Colonic mucosa (tissue), 4 donors: ENCODE data around the gene CHD2. TPM values are rescaled to one million over a fixed set of nuclear protein-coding genes. Genes with fewer than 3 reads are reported as not detected.

Source experiments
- DNase-seq: peaks from one replicate; pipeline ENCODE4 v3.0.0-alpha.2; 2020
- H3K27ac ChIP-seq: fragments of 200-600 bp; one replicate; pipeline ENCODE4 v1.8.0; 2021
- H3K27me3 ChIP-seq: fragments of 200-600 bp; one replicate; pipeline ENCODE4 v1.8.0; 2021
- H3K36me3 ChIP-seq: fragments of 200-600 bp; one replicate; pipeline ENCODE4 v1.8.0; 2021
- H3K4me1 ChIP-seq: fragments of 200-600 bp; one replicate; pipeline ENCODE4 v1.8.0; 2021; ENCODE audit warnings: mild to moderate bottlenecking
- H3K4me3 ChIP-seq: fragments of 200-600 bp; one replicate; pipeline ENCODE4 v1.8.0; 2021
- H3K9ac ChIP-seq, 2 donors: one replicate each; pipeline ENCODE4 v1.7.0; 2013; ENCODE audit warnings: control low read depth in 2 of 2, low read depth in 2 of 2, low read length in 2 of 2
- H3K9me3 ChIP-seq: fragments of 200-600 bp; one replicate; pipeline ENCODE4 v1.8.0; 2021
- intact Hi-C: fragments of 100-400 bp; cut with DNase I; formaldehyde crosslinking; loops from one replicate; pipeline ENCODE4 v1.14.1; 2022
- total RNA-seq, 2 donors: library from RNA; stranded (reverse); fragmentation: NEBNext Ultra II Directional in 1 of 2; extraction: Animal tissue kit (Norgen Biotek cat#: 25700) in 1 of 2; gene quantifications; one replicate each; pipeline ENCODE4 v1.2.1, GENCODE V29; 2021
- TF ChIP-seq, protein P1 (sequence below): fragments of 200-600 bp; IDR thresholded peaks from one replicate; pipeline ENCODE4 v1.8.0; 2022; ENCODE audit warnings: antibody characterized with exemption, mild to moderate bottlenecking
- donor health status: healthy.
- donor health status: DM: no; HTN: no; CAD: no.
- donor health status: DM: no; HTN: no; CAD: no.

CHD2 gene
- total RNA-seq, 2 donors from 2014 or later, result 87.5 to 121 TPM

GRCh38 chr15:92899601-92899947 is 550 bp upstream of the CHD2 start:
- intact Hi-C loops, result no loop called here
- Histone ChIP-seq H3K4me1 (no peaks in the 10 kb centered on the region), H3K36me3 (no peaks in the 10 kb centered on the region), H3K4me3 (peak overlapping the region; percentile 41), H3K27me3 (no peaks in the 10 kb centered on the region), H3K9ac (peak overlapping the region in 1 of 2 donors; percentile 96), H3K27ac (peak overlapping the region; percentile 98), H3K9me3 (no peaks in the 10 kb centered on the region)
- DNase-seq, result no peak
- TF ChIP-seq, protein P1, sequence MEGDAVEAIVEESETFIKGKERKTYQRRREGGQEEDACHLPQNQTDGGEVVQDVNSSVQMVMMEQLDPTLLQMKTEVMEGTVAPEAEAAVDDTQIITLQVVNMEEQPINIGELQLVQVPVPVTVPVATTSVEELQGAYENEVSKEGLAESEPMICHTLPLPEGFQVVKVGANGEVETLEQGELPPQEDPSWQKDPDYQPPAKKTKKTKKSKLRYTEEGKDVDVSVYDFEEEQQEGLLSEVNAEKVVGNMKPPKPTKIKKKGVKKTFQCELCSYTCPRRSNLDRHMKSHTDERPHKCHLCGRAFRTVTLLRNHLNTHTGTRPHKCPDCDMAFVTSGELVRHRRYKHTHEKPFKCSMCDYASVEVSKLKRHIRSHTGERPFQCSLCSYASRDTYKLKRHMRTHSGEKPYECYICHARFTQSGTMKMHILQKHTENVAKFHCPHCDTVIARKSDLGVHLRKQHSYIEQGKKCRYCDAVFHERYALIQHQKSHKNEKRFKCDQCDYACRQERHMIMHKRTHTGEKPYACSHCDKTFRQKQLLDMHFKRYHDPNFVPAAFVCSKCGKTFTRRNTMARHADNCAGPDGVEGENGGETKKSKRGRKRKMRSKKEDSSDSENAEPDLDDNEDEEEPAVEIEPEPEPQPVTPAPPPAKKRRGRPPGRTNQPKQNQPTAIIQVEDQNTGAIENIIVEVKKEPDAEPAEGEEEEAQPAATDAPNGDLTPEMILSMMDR, result no peak

- Histone ChIP-seq H3K4me3 (peak overlapping the region; percentile 41), H3K27me3 (no peaks in the 10 kb centered on the region), H3K9ac (peak overlapping the region; percentile 83 to 96), H3K4me1 (no peaks in the 10 kb centered on the region), H3K36me3 (no peaks in the 10 kb centered on the region), H3K27ac (peak overlapping the region; percentile 98), H3K9me3 (no peaks in the 10 kb centered on the region)
- no peak for DNase-seq
- intact Hi-C loops, result loop anchor here (5.0 kb wide), 1 partner anchor 93 kb away; no protein-coding TSS in a partner anchor
- TF ChIP-seq, protein P1, result no peak
Measured at GRCh38 chr15:92900731-92901071, 577 bp downstream of the CHD2 start.

DNA sequence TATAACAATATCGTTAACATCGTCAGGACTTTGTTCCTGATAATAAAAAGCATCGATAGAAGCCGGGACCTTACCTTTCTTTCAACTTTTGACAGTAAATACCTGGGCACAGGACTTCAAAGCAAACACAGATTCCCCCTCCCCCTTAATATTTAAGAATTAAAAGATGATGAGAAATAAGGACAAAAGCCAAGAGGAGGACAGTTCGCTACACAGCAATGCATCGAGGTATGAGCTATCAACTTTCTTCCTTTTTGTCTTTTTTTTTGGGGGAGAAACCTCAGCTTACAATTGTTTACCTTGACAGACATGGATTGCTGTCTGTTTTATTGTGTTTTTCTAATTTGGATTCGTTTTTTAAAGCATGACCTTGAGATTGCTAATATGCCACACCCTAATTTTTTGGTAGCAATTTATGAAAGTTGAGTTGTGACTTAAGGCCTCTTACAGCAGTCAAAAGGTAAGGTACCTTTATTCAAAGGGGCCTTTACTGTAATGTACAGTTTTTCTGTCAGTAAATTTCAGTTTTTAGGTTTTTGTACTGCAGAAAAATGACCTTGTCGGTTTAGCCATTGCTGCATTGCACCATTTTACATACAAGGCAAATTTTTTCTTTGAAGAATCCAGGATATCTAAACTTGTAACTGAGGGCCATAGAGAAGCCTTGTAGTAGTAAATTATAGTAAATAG is 1.1 kb downstream of the CHD2 start:
- peak overlapping the region; percentile 98 for H3K27ac ChIP-seq
- no peaks in the 10 kb centered on the region for H3K27me3 ChIP-seq
- no peaks in the 10 kb centered on the region for H3K9me3 ChIP-seq
- H3K36me3 ChIP-seq, result no peaks in the 10 kb centered on the region
- intact Hi-C loops, result loop anchor here (5.0 kb wide), 1 partner anchor 94 kb away; no protein-coding TSS in a partner anchor
- no peaks in the 10 kb centered on the region for H3K4me1 ChIP-seq
- TF ChIP-seq, protein P1, result no peak
- peak overlapping the region; percentile 64 to 96 for H3K9ac ChIP-seq
- DNase-seq, result no peak
- peak overlapping the region; percentile 41 for H3K4me3 ChIP-seq

DNA sequence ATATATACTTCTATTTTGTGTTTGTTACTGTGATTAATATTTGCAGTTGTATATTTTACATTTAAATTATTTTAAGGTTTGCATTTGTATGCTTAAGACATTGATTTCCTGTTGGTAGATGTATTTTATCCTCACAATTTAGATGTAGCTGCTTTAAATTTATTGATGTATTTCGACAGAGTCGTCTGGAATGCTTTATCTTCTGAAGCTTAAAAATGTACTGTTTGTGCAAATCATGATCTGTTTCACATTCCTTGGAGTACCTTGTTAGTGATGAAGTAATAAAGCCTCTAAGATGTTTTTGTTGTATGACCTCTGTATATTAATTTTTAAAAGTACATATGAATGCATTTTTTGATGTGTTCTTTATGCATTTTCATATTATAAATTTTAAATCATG is 1.9 kb downstream of the CHD2 start:
- TF ChIP-seq, protein P1, result no peak
- intact Hi-C loops, result loop anchor here (5.0 kb wide), 1 partner anchor 95 kb away; no protein-coding TSS in a partner anchor
- no peaks in the 10 kb centered on the region for H3K9me3 ChIP-seq
- peak overlapping the region; percentile 98 for H3K27ac ChIP-seq
- H3K9ac ChIP-seq, result peak overlapping the region in 1 of 2 donors; percentile 96
- no peaks in the 10 kb centered on the region for H3K4me1 ChIP-seq
- no peak for DNase-seq
- H3K36me3 ChIP-seq, result no peaks in the 10 kb centered on the region
- no peaks in the 10 kb centered on the region for H3K27me3 ChIP-seq
- peak overlapping the region; percentile 41 for H3K4me3 ChIP-seq

- Histone ChIP-seq H3K27me3 (no peaks in the 10 kb centered on the region), H3K9ac (peak overlapping the region in 1 of 2 donors; percentile 96), H3K27ac (peak overlapping the region; percentile 98), H3K36me3 (no peaks in the 10 kb centered on the region), H3K4me1 (peaks cover 8% of the 10 kb centered on the region), H3K9me3 (no peaks in the 10 kb centered on the region), H3K4me3 (peak overlapping the region; percentile 41)
- intact Hi-C loops, result loop anchor here (5.0 kb wide), 1 partner anchor 96 kb away; no protein-coding TSS in a partner anchor
- TF ChIP-seq, protein P1, result no peak
- no peak for DNase-seq
Measured at GRCh38 chr15:92902737-92903593, 2.8 kb downstream of the CHD2 start.
